ENCODE data around the gene CHRND.

Gene CHRND

GRCh38 chr2:232511336-232511890, 14.5 kb upstream of the CHRND start:
- no peak overlapping the region for H3K4me3 ChIP-seq (ENCODE audit: low read depth, low read length)
- DNase-seq (ENCODE audit: low read depth, low spot score), result no peak
- no peak for TF ChIP-seq CTCF (IDR thresholded peaks at IDR 0.05; ENCODE audit: insufficient read depth, low read length, missing control alignments)
- ChIA-PET CTCF (interaction anchor here (4.6 kb wide), 1 partner anchor 11 kb away, joined by 41 read pairs; the partner anchor contains the start of gene PRSS56), POLR2A (no interaction called here)

- CTCF ChIA-PET, result interaction anchor here (1.0 to 4.6 kb wide), 2 partner anchors 9 to 21 kb away, joined by 3 to 41 read pairs; partner anchors contain the start of gene PRSS56
- no peak overlapping the region for H3K4me3 ChIP-seq (ENCODE audit: low read depth, low read length)
- POLR2A ChIA-PET, result no interaction called here
- no peak for TF ChIP-seq CTCF (IDR thresholded peaks at IDR 0.05; ENCODE audit: insufficient read depth, low read length, missing control alignments)
- DNase-seq (ENCODE audit: low read depth, low spot score), result no peak
Measured at GRCh38 chr2:232512602-232513001, 13.4 kb upstream of the CHRND start.

GRCh38 chr2:232513353-232513752, 12.6 kb upstream of the CHRND start:
- no peak overlapping the region for H3K4me3 ChIP-seq (ENCODE audit: low read depth, low read length)
- TF ChIP-seq CTCF (IDR thresholded peaks at IDR 0.05; ENCODE audit: insufficient read depth, low read length, missing control alignments), result no peak
- CTCF ChIA-PET, result interaction anchor here (1.0 to 4.6 kb wide), 2 partner anchors 9 to 20 kb away, joined by 3 to 41 read pairs; partner anchors contain the start of gene PRSS56
- no peak for DNase-seq (ENCODE audit: low read depth, low spot score)
- POLR2A ChIA-PET, result no interaction called here

- ChIA-PET POLR2A (no interaction called here), CTCF (interaction anchor here (1.2 kb wide), 1 partner anchor 9 kb away, joined by 6 read pairs; no protein-coding TSS in a partner anchor)
- TF ChIP-seq CTCF (IDR thresholded peaks at IDR 0.05; ENCODE audit: insufficient read depth, low read length, missing control alignments), result no peak
- H3K4me3 ChIP-seq (ENCODE audit: low read depth, low read length), result no peak overlapping the region
- DNase-seq (ENCODE audit: low read depth, low spot score), result no peak
Measured at GRCh38 chr2:232515639-232516038, 10.3 kb upstream of the CHRND start.

GRCh38 chr2:232516551-232516950, 9.4 kb upstream of the CHRND start:
- no peak overlapping the region for H3K4me3 ChIP-seq (ENCODE audit: low read depth, low read length)
- TF ChIP-seq CTCF (IDR thresholded peaks at IDR 0.05; ENCODE audit: insufficient read depth, low read length, missing control alignments), result no peak
- ChIA-PET CTCF (no interaction called here), POLR2A (no interaction called here)
- DNase-seq (ENCODE audit: low read depth, low spot score), result no peak

- no peak for TF ChIP-seq CTCF (IDR thresholded peaks at IDR 0.05; ENCODE audit: insufficient read depth, low read length, missing control alignments)
- ChIA-PET CTCF (interaction anchor here (0.6 to 4.5 kb wide), 7 partner anchors 10 to 618 kb away, joined by 3 to 38 read pairs (median 3); no protein-coding TSS in a partner anchor), POLR2A (no interaction called here)
- no peak overlapping the region for H3K4me3 ChIP-seq (ENCODE audit: low read depth, low read length)
- DNase-seq (ENCODE audit: low read depth, low spot score), result no peak
Measured at GRCh38 chr2:232518844-232519243, 7.1 kb upstream of the CHRND start.

Data from AG04449 (cell line).